ENCODE measurements around the gene TRA2A. TPM values are rescaled to one million over a fixed set of nuclear protein-coding genes. Genes with fewer than 3 reads are reported as not detected.
"Not testable (repeated sequence)": the region's sequence is repeated elsewhere in the genome, so short reads cannot be mapped to it uniquely, and the experiment has no call there.

Gene TRA2A
- total RNA-seq, 1 experiment from 2014 or later, result 26.7 TPM

GRCh38 chr7:23494009-23494408, 37.8 kb downstream of the TRA2A start:
- DNase-seq (ENCODE audit: low read depth), result no peak

GRCh38 chr7:23491502-23491901, 40.3 kb downstream of the TRA2A start:
- no peak for DNase-seq (ENCODE audit: low read depth)

GRCh38 chr7:23490357-23491135, 41.2 kb downstream of the TRA2A start:
- DNase-seq (ENCODE audit: low read depth), result peak; percentile 64

- not testable (repeated sequence) for DNase-seq (ENCODE audit: low read depth)
These were observed 43.1 kb downstream of the TRA2A start for GRCh38 chr7:23488714-23489113.

GRCh38 chr7:23487670-23488069, 44.1 kb downstream of the TRA2A start:
- no peak for DNase-seq (ENCODE audit: low read depth)

GRCh38 chr7:23486002-23486773, 45.6 kb downstream of the TRA2A start:
- no peak for DNase-seq (ENCODE audit: low read depth)

GRCh38 chr7:23482686-23483085, 49.1 kb downstream of the TRA2A start:
- DNase-seq (ENCODE audit: low read depth), result no peak

- no peak for DNase-seq (ENCODE audit: low read depth)
These were observed 53.6 kb downstream of the TRA2A start for GRCh38 chr7:23477962-23478866.

- no peak for DNase-seq (ENCODE audit: low read depth)
These were observed 54.7 kb downstream of the TRA2A start for GRCh38 chr7:23477157-23477499.

- no peak for DNase-seq (ENCODE audit: low read depth)
These were observed 55.3 kb downstream of the TRA2A start for GRCh38 chr7:23476286-23477156.

- no peak for DNase-seq (ENCODE audit: low read depth)
These were observed 56.3 kb downstream of the TRA2A start for GRCh38 chr7:23475576-23475839.

- DNase-seq (ENCODE audit: low read depth), result no peak
These were observed 56.8 kb downstream of the TRA2A start for GRCh38 chr7:23474829-23475575.

- peak; percentile 98 for DNase-seq (ENCODE audit: low read depth)
These were observed 57.5 kb downstream of the TRA2A start for GRCh38 chr7:23474094-23474828.

GRCh38 chr7:23473844-23474093, 58.0 kb downstream of the TRA2A start:
- no peak for DNase-seq (ENCODE audit: low read depth)

- DNase-seq (ENCODE audit: low read depth), result peak; percentile 29
These were observed 58.6 kb downstream of the TRA2A start for GRCh38 chr7:23472956-23473843.

- DNase-seq (ENCODE audit: low read depth), result no peak
These were observed 59.2 kb downstream of the TRA2A start for GRCh38 chr7:23472556-23472955.

GRCh38 chr7:23472046-23472445, 59.7 kb downstream of the TRA2A start:
- no peak for DNase-seq (ENCODE audit: low read depth)

- DNase-seq (ENCODE audit: low read depth), result peak; percentile 78
These were observed 60.5 kb downstream of the TRA2A start for GRCh38 chr7:23471106-23471859.

Measured in LHCN-M2 (cell line).